WTC11 (cell line): ENCODE measurements around the gene PTGER3. TPM values are rescaled to one million over a fixed set of nuclear protein-coding genes. Genes with fewer than 3 reads are reported as not detected.

Experiments
- ARID4B ChIP-seq: sonication (generic); formaldehyde crosslinking; IDR thresholded peaks from 2 replicates; pipeline ENCODE4 v1.8.0; 2023; ENCODE audit warnings: missing genetic modification reagents, mild to moderate bottlenecking, borderline replicate concordance
- CREM ChIP-seq: sonication (generic); formaldehyde crosslinking; IDR thresholded peaks from 2 replicates; pipeline ENCODE4 v1.8.1; 2022; ENCODE audit warnings: mild to moderate bottlenecking, missing genetic modification reagents, moderate library complexity
- CTCF ChIP-seq: fragments of 200-600 bp; IDR thresholded peaks from 2 replicates; pipeline ENCODE4 v1.8.0; 2022; ENCODE audit warnings: antibody characterized with exemption
- E2F4 ChIP-seq: sonication (generic); formaldehyde crosslinking; IDR thresholded peaks from 2 replicates; pipeline ENCODE4 v1.8.1; 2022; ENCODE audit warnings: low read depth, mild to moderate bottlenecking, moderate library complexity, missing genetic modification reagents, borderline replicate concordance
- ERG ChIP-seq: fragments of 250-450 bp; sonication (Bioruptor Pico); IDR thresholded peaks from 2 replicates; pipeline ENCODE4 v1.8.0; 2021; ENCODE audit warnings: mild to moderate bottlenecking
- ETV6 ChIP-seq: sonication (generic); formaldehyde crosslinking; IDR thresholded peaks from 2 replicates; pipeline ENCODE4 v1.8.1; 2022; ENCODE audit warnings: mild to moderate bottlenecking, missing genetic modification reagents
- GABPB1 ChIP-seq: sonication (generic); formaldehyde crosslinking; IDR thresholded peaks from 2 replicates; pipeline ENCODE4 v1.8.1; 2023; ENCODE audit warnings: mild to moderate bottlenecking, missing genetic modification reagents
- GTF2I ChIP-seq: fragments of 250-450 bp; sonication (Bioruptor Pico); conservative IDR thresholded peaks from 2 replicates; pipeline ENCODE4 v1.4.0; 2021; ENCODE audit warnings: mild to moderate bottlenecking
- HMGXB4 ChIP-seq: sonication (generic); formaldehyde crosslinking; IDR thresholded peaks from 2 replicates; pipeline ENCODE4 v1.8.1; 2023; ENCODE audit warnings: mild to moderate bottlenecking, moderate library complexity, missing genetic modification reagents
- JUN ChIP-seq: sonication (generic); formaldehyde crosslinking; IDR thresholded peaks from 2 replicates; pipeline ENCODE4 v1.8.0; 2023; ENCODE audit warnings: mild to moderate bottlenecking, missing genetic modification reagents
- NFE2L1 ChIP-seq: sonication (generic); formaldehyde crosslinking; IDR thresholded peaks from 2 replicates; pipeline ENCODE4 v1.8.1; 2023; ENCODE audit warnings: missing genetic modification reagents
- SMAD4 ChIP-seq: sonication (generic); formaldehyde crosslinking; IDR thresholded peaks from 2 replicates; pipeline ENCODE4 v1.8.0; 2022; ENCODE audit warnings: mild to moderate bottlenecking, missing genetic modification reagents
- STAT6 ChIP-seq: sonication (generic); formaldehyde crosslinking; conservative IDR thresholded peaks from 2 replicates; pipeline ENCODE4 v1.8.1; 2023; ENCODE audit warnings: mild to moderate bottlenecking, low read depth, missing genetic modification reagents, moderate library complexity
- TEAD4 ChIP-seq: sonication (generic); formaldehyde crosslinking; IDR thresholded peaks from 2 replicates; pipeline ENCODE4 v1.8.0; 2022; ENCODE audit warnings: mild to moderate bottlenecking, missing genetic modification reagents
- USF1 ChIP-seq: sonication (generic); formaldehyde crosslinking; IDR thresholded peaks from 2 replicates; pipeline ENCODE4 v1.8.0; 2022; ENCODE audit warnings: mild to moderate bottlenecking, missing genetic modification reagents
- ZBTB21 ChIP-seq: sonication (generic); formaldehyde crosslinking; IDR thresholded peaks from 2 replicates; pipeline ENCODE4 v1.8.1; 2023; ENCODE audit warnings: mild to moderate bottlenecking, missing genetic modification reagents, borderline replicate concordance
- ZNF263 ChIP-seq: sonication (generic); formaldehyde crosslinking; IDR thresholded peaks from 2 replicates; pipeline ENCODE4 v1.8.1; 2022; ENCODE audit warnings: low read depth, mild to moderate bottlenecking, moderate library complexity, missing genetic modification reagents
- ZSCAN18 ChIP-seq: fragments of 250-450 bp; sonication (Bioruptor Pico); IDR thresholded peaks from 2 replicates; pipeline ENCODE4 v2.1.2; 2022; ENCODE audit warnings: mild to moderate bottlenecking, moderate library complexity
- total RNA-seq: library from RNA; stranded (reverse); gene quantifications from 3 replicates; pipeline ENCODE4 v1.2.3, GENCODE V29; 2021

The PTGER3 gene
- total RNA-seq, 1 experiment from 2014 or later, result 0.50 TPM

- TF ChIP-seq ARID4B (0 out of 2 replicates have a peak, but pooled peaks have one; percentile 19), ZSCAN18 (CRISPR knock-in tag) (no peak), GABPB1 (CRISPR knock-in tag) (peak; percentile 9; the same call in 1 of the 2 replicates), JUN (CRISPR knock-in tag) (no peak), CREM (CRISPR knock-in tag) (0 out of 2 replicates have a peak, but pooled peaks have one; percentile 56), TEAD4 (CRISPR knock-in tag) (no peak), HMGXB4 (no peak), SMAD4 (CRISPR knock-in tag) (no peak), ZBTB21 (CRISPR knock-in tag) (no peak), USF1 (CRISPR knock-in tag) (no peak), STAT6 (CRISPR knock-in tag) (no peak), GTF2I (CRISPR knock-in tag) (no peak), ZNF263 (no peak), NFE2L1 (CRISPR knock-in tag) (0 out of 2 replicates have a peak, but pooled peaks have one; percentile 40), ETV6 (no peak), CTCF (peak; percentile 31; the same call in 1 of the 2 replicates), ERG (no peak), E2F4 (CRISPR knock-in tag) (no peak)
Observed at GRCh38 chr1:71080739-71081696, 33.4 kb upstream of the PTGER3 start, which contains the start of gene ZRANB2 (continued).
